H1 (cell line): ENCODE results near the gene KLHL8. TPM values are rescaled to one million over a fixed set of nuclear protein-coding genes. Genes with fewer than 3 reads are reported as not detected.

ENCODE experiments used
- CTCF ChIA-PET: fragments of 300-600 bp; sonication (Branson Sonifier 250); formaldehyde crosslinking; loops from one replicate; lab custom pipeline; 2021; ENCODE audit not compliant: partially characterized antibody; lab: Charles Lee
- POLR2A ChIA-PET: fragments of 300-600 bp; sonication (Branson Sonifier 250); formaldehyde crosslinking; loops from one replicate; lab custom pipeline; 2021; ENCODE audit warnings: inconsistent platforms; ENCODE audit not compliant: partially characterized antibody; lab: Charles Lee
- DNase-seq, 2 experiments: peaks; one replicate each; pipeline versions ENCODE4 v3.0.0 to v3.0.0-alpha.2; 2010 to 2022; ENCODE audit warnings: low spot score in 2 of 2, low read depth in 1 of 2, mixed read lengths in 1 of 2
- FAIRE-seq: peaks from 2 replicates; lab custom pipeline; 2011; peaks lifted over from hg19 to GRCh38; lab: Jason Lieb, UNC
- H2AFZ ChIP-seq: 2 replicates; pipeline ENCODE4 v1.8.1; 2012; ENCODE audit warnings: low read length, inconsistent platforms
- H2AK5ac ChIP-seq: 2 replicates; pipeline ENCODE4 v1.6.1; 2013; ENCODE audit warnings: low read depth, low read length
- H2BK120ac ChIP-seq: replicated peaks from 2 replicates; pipeline ENCODE3; 2013; ENCODE audit warnings: low read depth, low read length, inconsistent platforms
- H2BK12ac ChIP-seq: 2 replicates; pipeline ENCODE4 v1.6.1; 2013; ENCODE audit warnings: low read depth, low read length
- H2BK15ac ChIP-seq: 2 replicates; pipeline ENCODE4 v1.6.1; 2013; ENCODE audit warnings: low read length
- H2BK20ac ChIP-seq: 2 replicates; pipeline ENCODE4 v1.6.1; 2013; ENCODE audit warnings: low read length
- H2BK5ac ChIP-seq: 2 replicates; pipeline ENCODE4 v1.6.1; 2013; ENCODE audit warnings: low read depth, low read length
- H3K14ac ChIP-seq: 2 replicates; pipeline ENCODE4 v1.6.1; 2013; ENCODE audit warnings: inconsistent platforms; ENCODE audit not compliant: insufficient read length
- H3K18ac ChIP-seq: 2 replicates; pipeline ENCODE4 v1.6.1; 2013; ENCODE audit warnings: low read length; ENCODE audit errors: extremely low read depth
- H3K23ac ChIP-seq: 2 replicates; pipeline ENCODE4 v1.6.1; 2013; ENCODE audit warnings: inconsistent platforms; ENCODE audit not compliant: insufficient read length
- H3K23me2 ChIP-seq: 2 replicates; pipeline ENCODE4 v1.6.1; 2013; ENCODE audit warnings: low read depth, low read length
- H3K27ac ChIP-seq: 2 replicates; pipeline ENCODE4 v1.6.1; 2011; ENCODE audit warnings: low read depth, low read length, inconsistent platforms
- H3K27me3 ChIP-seq, 4 experiments: replicated peaks in 1 of 4; 1 replicate in 1 of 4; 2 replicates in 3 of 4; pipeline versions ENCODE4 v1.6.1 to v1.8.1; 2011 to 2013; ENCODE audit warnings: low read length in 3 of 4, mild to moderate bottlenecking in 3 of 4, inconsistent platforms in 2 of 4, mixed read lengths in 2 of 4, moderate library complexity in 1 of 4; ENCODE audit not compliant: control insufficient read depth in 3 of 4, insufficient read depth in 3 of 4; ENCODE audit errors: extremely low read depth in 1 of 4
- H3K36me3 ChIP-seq, 4 experiments: 2 replicates each; pipeline versions ENCODE4 v1.6.1 to v1.8.1; 2011 to 2013; ENCODE audit warnings: mild to moderate bottlenecking in 4 of 4, low read length in 3 of 4, moderate library complexity in 2 of 4, control low read depth in 1 of 4, inconsistent platforms in 1 of 4; ENCODE audit not compliant: insufficient read depth in 4 of 4, control insufficient read depth in 2 of 4
- H3K4ac ChIP-seq: replicated peaks from 2 replicates; pipeline ENCODE3; 2013; ENCODE audit warnings: low read length, low read depth, mixed read lengths, inconsistent platforms; ENCODE audit not compliant: insufficient read length
- H3K4me1 ChIP-seq, 4 experiments: replicated peaks in 1 of 4; 1 replicate in 1 of 4; 2 replicates in 3 of 4; pipeline versions ENCODE4 v1.6.1 to v1.8.1; 2011 to 2013; ENCODE audit warnings: low read length in 3 of 4, inconsistent platforms in 2 of 4, mixed read lengths in 1 of 4; ENCODE audit not compliant: insufficient read depth in 4 of 4, control insufficient read depth in 3 of 4
- H3K4me2 ChIP-seq, 2 experiments: 2 replicates each; pipeline versions ENCODE4 v1.6.1 to v1.8.1; 2011 to 2013; ENCODE audit warnings: low read depth in 2 of 2, low read length in 2 of 2, control low read depth in 1 of 2, inconsistent platforms in 1 of 2, mild to moderate bottlenecking in 1 of 2; ENCODE audit not compliant: insufficient read depth in 1 of 2
- H3K4me3 ChIP-seq, 4 experiments: fragments of 200-600, 300-600 bp in 1 of 4; sonication (generic), shearing (Covaris generic), sonication (Bioruptor Twin) in 1 of 4; 2 replicates each; pipeline versions ENCODE4 v1.5.1 to v1.8.1; 2011 to 2016; ENCODE audit warnings: low read length in 4 of 4, low read depth in 3 of 4, control low read depth in 2 of 4, inconsistent platforms in 2 of 4, mild to moderate bottlenecking in 2 of 4, mixed read lengths in 1 of 4, moderate library complexity in 1 of 4; ENCODE audit not compliant: insufficient read depth in 2 of 4; ENCODE audit errors: extremely low read depth in 1 of 4
- H3K56ac ChIP-seq: replicated peaks from 2 replicates; pipeline ENCODE3; 2013; ENCODE audit warnings: low read depth, mild to moderate bottlenecking, mixed read lengths, low read length, inconsistent platforms; ENCODE audit not compliant: insufficient read length
- H3K79me1 ChIP-seq: 2 replicates; pipeline ENCODE4 v1.6.1; 2013; ENCODE audit warnings: low read depth, low read length, control low read depth
- H3K79me2 ChIP-seq, 2 experiments: 2 replicates each; pipeline versions ENCODE4 v1.6.1 to v1.8.1; 2012 to 2013; ENCODE audit warnings: low read length in 2 of 2, mild to moderate bottlenecking in 2 of 2, inconsistent platforms in 1 of 2; ENCODE audit not compliant: insufficient read depth in 2 of 2, control insufficient read depth in 1 of 2
- H3K9ac ChIP-seq, 4 experiments: replicated peaks in 1 of 4; 1 replicate in 1 of 4; 2 replicates in 3 of 4; pipeline versions ENCODE4 v1.6.1 to v1.8.1; 2011 to 2013; ENCODE audit warnings: low read depth in 3 of 4, low read length in 3 of 4, control low read depth in 2 of 4, mild to moderate bottlenecking in 2 of 4, moderate library complexity in 2 of 4, inconsistent platforms in 1 of 4; ENCODE audit errors: extremely low read depth in 1 of 4
- H3K9me3 ChIP-seq, 2 experiments: 2 replicates each; pipeline versions ENCODE4 v1.6.1 to v1.8.1; 2012 to 2013; ENCODE audit warnings: mild to moderate bottlenecking in 2 of 2, moderate library complexity in 2 of 2, control low read depth in 1 of 2, inconsistent platforms in 1 of 2, low read depth in 1 of 2, low read length in 1 of 2, mixed read lengths in 1 of 2; ENCODE audit not compliant: insufficient read depth in 2 of 2
- H4K20me1 ChIP-seq, 2 experiments: replicated peaks in 1 of 2; 2 replicates each; pipeline versions ENCODE3 to v1.8.1; 2011 to 2013; ENCODE audit warnings: inconsistent platforms in 2 of 2, low read length in 2 of 2, mild to moderate bottlenecking in 1 of 2; ENCODE audit not compliant: insufficient read depth in 2 of 2, control insufficient read depth in 1 of 2
- H4K5ac ChIP-seq: 2 replicates; pipeline ENCODE4 v1.6.1; 2013; ENCODE audit warnings: low read length, low read depth, mixed read lengths, inconsistent platforms; ENCODE audit not compliant: insufficient read length
- H4K8ac ChIP-seq: 2 replicates; pipeline ENCODE4 v1.8.0; 2013; ENCODE audit warnings: mild to moderate bottlenecking, moderate library complexity, low read length, inconsistent platforms; ENCODE audit not compliant: insufficient read depth; ENCODE audit errors: extremely low read depth
- H4K91ac ChIP-seq: replicated peaks from 2 replicates; pipeline ENCODE3; 2013; ENCODE audit warnings: low read length, mixed read lengths, inconsistent platforms; ENCODE audit not compliant: insufficient read length
- ATF2 ChIP-seq: IDR thresholded peaks from 2 replicates; pipeline ENCODE4 v1.6.1; 2012; ENCODE audit warnings: low read length, inconsistent platforms
- RNF2 ChIP-seq: fragments of 200-900, 300-1000 bp; sonication (generic); IDR thresholded peaks from 2 replicates; pipeline ENCODE4 v1.7.1; 2016; ENCODE audit warnings: borderline replicate concordance, low read depth, mild to moderate bottlenecking, antibody characterized with exemption, low read length; ENCODE audit not compliant: poor library complexity, severe bottlenecking; ENCODE audit errors: missing control alignments
- TEAD4 ChIP-seq: IDR thresholded peaks from 2 replicates; pipeline ENCODE4 v1.6.1; 2012; ENCODE audit warnings: low read depth, low read length, inconsistent platforms, mixed read lengths
- WGBS, 2 experiments: shearing (Covaris generic) in 1 of 2; methylation state at CpG; one replicate each; pipeline versions ENCODE4 v1.1.6 to v1.1.7; 2013 to 2015; ENCODE audit warnings: low lambda C conversion rate in 2 of 2, mixed read lengths in 2 of 2, inconsistent platforms in 1 of 2, low coverage in 1 of 2, missing lambda C conversion rate in 1 of 2; ENCODE audit not compliant: insufficient replicate concordance in 2 of 2, insufficient coverage in 1 of 2, insufficient read length in 1 of 2; ENCODE audit errors: extremely low coverage in 1 of 2, missing lambda C conversion rate in 1 of 2; 5-methylcytosine and 5-hydroxymethylcytosine counted together
- polyA plus RNA-seq, 7 experiments: library from polyadenylated mRNA; depleted of rRNA in 3 of 7; stranded (reverse) in 5 of 7; unstranded in 2 of 7; fragments of >200 nt in 5 of 7; fragments of 200-250 nt in 2 of 7; gene quantifications; 1 replicate in 5 of 7; 2 replicates in 1 of 7; 4 replicates in 1 of 7; pipeline versions ENCODE4 v1.2.1 to v1.2.3, GENCODE V29; 2011 to 2013; ENCODE audit warnings: missing spikeins in 2 of 7, mixed read lengths in 2 of 7
- total RNA-seq: library from RNA; stranded (reverse); fragmentation: NEBNext Ultra II Directional; extraction: Animal tissue kit (Norgen Biotek cat#: 25700); gene quantifications from 2 replicates; pipeline ENCODE4 v1.2.1, GENCODE V29; 2021

KLHL8 gene
- total and polyA plus RNA-seq, 2 of the 8 experiments (the other 6 are each of a cell fraction or from before 2014, with no cell fraction given), result 0.94 to 8.1 TPM

GRCh38 chr4:87243426-87244053, 23.1 kb upstream of the KLHL8 start:
- peak; percentile 50 for FAIRE-seq
- Histone ChIP-seq H2AFZ (no peak overlapping the region), H3K79me1 (no peaks in the 10 kb centered on the region; the same call in 1 of the 2 replicates), H3K36me3 (no peaks in the 10 kb centered on the region), H3K23ac (no peak overlapping the region), H3K9ac (no peak overlapping the region), H3K27ac (no peak overlapping the region), H4K20me1 (no peaks in the 10 kb centered on the region), H2BK12ac (no peak overlapping the region), H3K23me2 (no peaks in the 10 kb centered on the region), H2BK5ac (no peak overlapping the region), H2BK120ac (no peak overlapping the region), H2BK20ac (no peak overlapping the region), H2AK5ac (no peak overlapping the region), H3K14ac (no peak overlapping the region), H4K5ac (no peak overlapping the region), H3K18ac (no peak overlapping the region), H3K4me3 (no peak overlapping the region), H2BK15ac (no peak overlapping the region), H3K79me2 (no peaks in the 10 kb centered on the region), H3K9me3 (peaks cover 9 to 21% of the 10 kb centered on the region in 2 experiments; a peak in 3 of 4 replicates), H4K91ac (no peak overlapping the region), H3K56ac (no peak overlapping the region), H3K4ac (no peak overlapping the region), H4K8ac (no peak overlapping the region), H3K4me2 (no peak overlapping the region), H3K4me1 (no peaks in the 10 kb centered on the region), H3K27me3 (peaks cover 0 to 1% (median 0%) of the 10 kb centered on the region in 4 experiments; a peak in 1 of 7 replicates)
- ChIA-PET POLR2A (no interaction called here), CTCF (no interaction called here)
- no peak for DNase-seq
- 90% methylated on average over 2 of the region's 2 CpGs; no CpG with 5 or more reads in 1 of the 2 experiments for WGBS, 2 experiments
- TF ChIP-seq RNF2, result no peak
- TF ChIP-seq TEAD4, result no peak
- no peak for TF ChIP-seq ATF2
